ENCODE results near the gene FAM136A. TPM values are rescaled to one million over a fixed set of nuclear protein-coding genes. Genes with fewer than 3 reads are reported as not detected.
A peak's percentile ranks its signal among the peaks of the same experiment; 100 is the strongest.

Gene FAM136A
- polyA plus RNA-seq (2013, experiment 1 of 2), result 26.1 TPM
- polyA plus RNA-seq (2013, experiment 2 of 2), result 26.4 TPM

- Histone ChIP-seq H4K8ac (ENCODE audit: low read length) (peak within 1 kb of the TSS; percentile 89), H3K79me1 (replicated peaks; ENCODE audit: low read length, poor library complexity, severe bottlenecking) (peaks cover 16% of the 10 kb centered on the region), H3K27ac (ENCODE audit: low read length, poor library complexity, severe bottlenecking) (peak within 1 kb of the TSS; percentile 11), H2AK5ac (ENCODE audit: low read length, severe bottlenecking) (no peak within 1 kb of the TSS), H3K9ac (ENCODE audit: low read length) (peak within 1 kb of the TSS; percentile 93), H3K4ac (ENCODE audit: low read depth in 1 of 2, low read length in 2 of 2) (peak within 1 kb of the TSS; percentile 5 to 11), H3K4me2 (ENCODE audit: low read length, poor library complexity, severe bottlenecking) (peak within 1 kb of the TSS; percentile 44), H3K23ac (ENCODE audit: low read length in 2 of 2) (peak within 1 kb of the TSS in 1 of 2 experiments; percentile 16), H3K18ac (ENCODE audit: low read depth in 1 of 2, low read length in 2 of 2) (peak within 1 kb of the TSS; percentile 1 to 95), H3K14ac (ENCODE audit: low read length in 2 of 2) (peak within 1 kb of the TSS in 1 of 2 experiments; percentile 95), H3K36me3 (ENCODE audit: control insufficient read depth in 1 of 2, insufficient read depth in 2 of 2, low read depth in 1 of 2, low read length in 2 of 2) (peaks cover 12 to 29% of the 10 kb centered on the region in 2 experiments), H3K4me1 (ENCODE audit: control insufficient read depth, insufficient read depth, low read depth, low read length) (peaks cover 4% of the 10 kb centered on the region), H3K4me3 (ENCODE audit: insufficient read depth in 1 of 2, low read depth in 1 of 2, low read length in 2 of 2) (peak within 1 kb of the TSS; percentile 73 to 92), H2BK120ac (ENCODE audit: low read depth, low read length) (no peak within 1 kb of the TSS), H3K27me3 (ENCODE audit: control insufficient read depth in 1 of 2, insufficient read depth in 1 of 2, low read length in 2 of 2) (no peaks in the 10 kb centered on the region), H2AFZ (ENCODE audit: low read depth, low read length) (peak within 1 kb of the TSS; percentile 98), H2BK5ac (ENCODE audit: low read depth, low read length, poor library complexity, severe bottlenecking) (no peak within 1 kb of the TSS), H4K91ac (ENCODE audit: low read length) (peak within 1 kb of the TSS; percentile 58), H2BK15ac (ENCODE audit: low read depth, poor library complexity, severe bottlenecking) (peak within 1 kb of the TSS; percentile 6), H2BK12ac (ENCODE audit: low read length in 2 of 2) (peak within 1 kb of the TSS in 1 of 2 experiments; percentile 80), H3K9me3 (ENCODE audit: control insufficient read depth, low read length) (no peaks in the 10 kb centered on the region)
- under 1% methylated on average over 73 of the region's 79 CpGs for whole genome bisulfite sequencing
- peak; percentile 81 for DNase-seq
Measured at GRCh38 chr2:70301344-70302194, at the start of gene FAM136A. FAM136A (minus strand) TSS chr2:70302067; CDS start chr2:70302011, 56 bp downstream.

GRCh38 chr2:70349921-70350685 lies 48.2 kb upstream of the FAM136A start:
- no peak overlapping the region for H4K8ac ChIP-seq (ENCODE audit: low read length)
- no peak overlapping the region for H2AFZ ChIP-seq (ENCODE audit: low read depth, low read length)
- no peaks in the 10 kb centered on the region for H3K36me3 ChIP-seq (ENCODE audit: control insufficient read depth in 1 of 2, insufficient read depth in 2 of 2, low read depth in 1 of 2, low read length in 2 of 2)
- no peak overlapping the region for H3K4me3 ChIP-seq (ENCODE audit: insufficient read depth in 1 of 2, low read depth in 1 of 2, low read length in 2 of 2)
- H2BK12ac ChIP-seq (ENCODE audit: low read length in 2 of 2), result no peak overlapping the region
- DNase-seq, result no peak
- no peak overlapping the region for H3K4ac ChIP-seq (ENCODE audit: low read depth in 1 of 2, low read length in 2 of 2)
- no peak overlapping the region for H3K23ac ChIP-seq (ENCODE audit: low read length in 2 of 2)
- H3K79me1 ChIP-seq (replicated peaks; ENCODE audit: low read length, poor library complexity, severe bottlenecking), result no peaks in the 10 kb centered on the region
- H2BK5ac ChIP-seq (ENCODE audit: low read depth, low read length, poor library complexity, severe bottlenecking), result no peak overlapping the region
- no peak overlapping the region for H3K9ac ChIP-seq (ENCODE audit: low read length)
- H2AK5ac ChIP-seq (ENCODE audit: low read length, severe bottlenecking), result no peak overlapping the region
- no peak overlapping the region for H4K91ac ChIP-seq (ENCODE audit: low read length)
- no peak overlapping the region for H3K14ac ChIP-seq (ENCODE audit: low read length in 2 of 2)
- no peak overlapping the region for H2BK15ac ChIP-seq (ENCODE audit: low read depth, poor library complexity, severe bottlenecking)
- no peak overlapping the region for H3K27ac ChIP-seq (ENCODE audit: low read length, poor library complexity, severe bottlenecking)
- H3K4me1 ChIP-seq (ENCODE audit: control insufficient read depth, insufficient read depth, low read depth, low read length), result no peaks in the 10 kb centered on the region
- H2BK120ac ChIP-seq (ENCODE audit: low read depth, low read length), result no peak overlapping the region
- H3K18ac ChIP-seq (ENCODE audit: low read depth in 1 of 2, low read length in 2 of 2), result no peak overlapping the region
- H3K27me3 ChIP-seq (ENCODE audit: control insufficient read depth in 1 of 2, insufficient read depth in 1 of 2, low read length in 2 of 2), result peaks cover 4 to 39% of the 10 kb centered on the region in 2 experiments
- no peaks in the 10 kb centered on the region for H3K9me3 ChIP-seq (ENCODE audit: control insufficient read depth, low read length)
- no peak overlapping the region for H3K4me2 ChIP-seq (ENCODE audit: low read length, poor library complexity, severe bottlenecking)
- 77% methylated on average over 1 of the region's 3 CpGs for WGBS

GRCh38 chr2:70347831-70348230 lies 46.0 kb upstream of the FAM136A start:
- Histone ChIP-seq H2AFZ (ENCODE audit: low read depth, low read length) (no peak overlapping the region), H4K91ac (ENCODE audit: low read length) (no peak overlapping the region), H2BK120ac (ENCODE audit: low read depth, low read length) (no peak overlapping the region), H3K14ac (ENCODE audit: low read length in 2 of 2) (no peak overlapping the region), H4K8ac (ENCODE audit: low read length) (no peak overlapping the region), H2AK5ac (ENCODE audit: low read length, severe bottlenecking) (no peak overlapping the region), H3K4ac (ENCODE audit: low read depth in 1 of 2, low read length in 2 of 2) (no peak overlapping the region), H3K4me1 (ENCODE audit: control insufficient read depth, insufficient read depth, low read depth, low read length) (no peaks in the 10 kb centered on the region), H3K9me3 (ENCODE audit: control insufficient read depth, low read length) (no peaks in the 10 kb centered on the region), H3K9ac (ENCODE audit: low read length) (no peak overlapping the region), H3K27ac (ENCODE audit: low read length, poor library complexity, severe bottlenecking) (no peak overlapping the region), H3K36me3 (ENCODE audit: control insufficient read depth in 1 of 2, insufficient read depth in 2 of 2, low read depth in 1 of 2, low read length in 2 of 2) (no peaks in the 10 kb centered on the region), H2BK15ac (ENCODE audit: low read depth, poor library complexity, severe bottlenecking) (no peak overlapping the region), H3K79me1 (replicated peaks; ENCODE audit: low read length, poor library complexity, severe bottlenecking) (no peaks in the 10 kb centered on the region), H3K18ac (ENCODE audit: low read depth in 1 of 2, low read length in 2 of 2) (no peak overlapping the region), H2BK5ac (ENCODE audit: low read depth, low read length, poor library complexity, severe bottlenecking) (no peak overlapping the region), H3K4me2 (ENCODE audit: low read length, poor library complexity, severe bottlenecking) (no peak overlapping the region), H2BK12ac (ENCODE audit: low read length in 2 of 2) (no peak overlapping the region), H3K4me3 (ENCODE audit: insufficient read depth in 1 of 2, low read depth in 1 of 2, low read length in 2 of 2) (no peak overlapping the region), H3K27me3 (ENCODE audit: control insufficient read depth in 1 of 2, insufficient read depth in 1 of 2, low read length in 2 of 2) (peaks cover 4 to 45% of the 10 kb centered on the region in 2 experiments), H3K23ac (ENCODE audit: low read length in 2 of 2) (no peak overlapping the region)
- WGBS, result 40% methylated on average over 1 of the region's 1 CpG
- no peak for DNase-seq

GRCh38 chr2:70344195-70344594 lies 42.3 kb upstream of the FAM136A start:
- Histone ChIP-seq H2BK15ac (ENCODE audit: low read depth, poor library complexity, severe bottlenecking) (no peak overlapping the region), H4K8ac (ENCODE audit: low read length) (no peak overlapping the region), H3K18ac (ENCODE audit: low read depth in 1 of 2, low read length in 2 of 2) (no peak overlapping the region), H3K27ac (ENCODE audit: low read length, poor library complexity, severe bottlenecking) (no peak overlapping the region), H3K4me2 (ENCODE audit: low read length, poor library complexity, severe bottlenecking) (no peak overlapping the region), H4K91ac (ENCODE audit: low read length) (no peak overlapping the region), H3K27me3 (ENCODE audit: control insufficient read depth in 1 of 2, insufficient read depth in 1 of 2, low read length in 2 of 2) (peaks cover 4 to 44% of the 10 kb centered on the region in 2 experiments), H2AFZ (ENCODE audit: low read depth, low read length) (no peak overlapping the region), H3K14ac (ENCODE audit: low read length in 2 of 2) (no peak overlapping the region), H3K36me3 (ENCODE audit: control insufficient read depth in 1 of 2, insufficient read depth in 2 of 2, low read depth in 1 of 2, low read length in 2 of 2) (no peaks in the 10 kb centered on the region), H2BK5ac (ENCODE audit: low read depth, low read length, poor library complexity, severe bottlenecking) (no peak overlapping the region), H2BK120ac (ENCODE audit: low read depth, low read length) (no peak overlapping the region), H2BK12ac (ENCODE audit: low read length in 2 of 2) (no peak overlapping the region), H3K4ac (ENCODE audit: low read depth in 1 of 2, low read length in 2 of 2) (no peak overlapping the region), H3K79me1 (replicated peaks; ENCODE audit: low read length, poor library complexity, severe bottlenecking) (no peaks in the 10 kb centered on the region), H2AK5ac (ENCODE audit: low read length, severe bottlenecking) (no peak overlapping the region), H3K9ac (ENCODE audit: low read length) (no peak overlapping the region), H3K4me1 (ENCODE audit: control insufficient read depth, insufficient read depth, low read depth, low read length) (peaks cover 1% of the 10 kb centered on the region), H3K9me3 (ENCODE audit: control insufficient read depth, low read length) (no peaks in the 10 kb centered on the region), H3K4me3 (ENCODE audit: insufficient read depth in 1 of 2, low read depth in 1 of 2, low read length in 2 of 2) (no peak overlapping the region), H3K23ac (ENCODE audit: low read length in 2 of 2) (no peak overlapping the region)
- WGBS, result 28% methylated on average over 1 of the region's 1 CpG
- no peak for DNase-seq
